ENCODE results near the gene AIFM2. TPM values are rescaled to one million over a fixed set of nuclear protein-coding genes. Genes with fewer than 3 reads are reported as not detected.
A peak's percentile ranks its signal among the peaks of the same experiment; 100 is the strongest.

The AIFM2 gene
- total RNA-seq, 4 donors from 2014 or later = 3.3 to 10.0 (median 6.7) TPM

DNA sequence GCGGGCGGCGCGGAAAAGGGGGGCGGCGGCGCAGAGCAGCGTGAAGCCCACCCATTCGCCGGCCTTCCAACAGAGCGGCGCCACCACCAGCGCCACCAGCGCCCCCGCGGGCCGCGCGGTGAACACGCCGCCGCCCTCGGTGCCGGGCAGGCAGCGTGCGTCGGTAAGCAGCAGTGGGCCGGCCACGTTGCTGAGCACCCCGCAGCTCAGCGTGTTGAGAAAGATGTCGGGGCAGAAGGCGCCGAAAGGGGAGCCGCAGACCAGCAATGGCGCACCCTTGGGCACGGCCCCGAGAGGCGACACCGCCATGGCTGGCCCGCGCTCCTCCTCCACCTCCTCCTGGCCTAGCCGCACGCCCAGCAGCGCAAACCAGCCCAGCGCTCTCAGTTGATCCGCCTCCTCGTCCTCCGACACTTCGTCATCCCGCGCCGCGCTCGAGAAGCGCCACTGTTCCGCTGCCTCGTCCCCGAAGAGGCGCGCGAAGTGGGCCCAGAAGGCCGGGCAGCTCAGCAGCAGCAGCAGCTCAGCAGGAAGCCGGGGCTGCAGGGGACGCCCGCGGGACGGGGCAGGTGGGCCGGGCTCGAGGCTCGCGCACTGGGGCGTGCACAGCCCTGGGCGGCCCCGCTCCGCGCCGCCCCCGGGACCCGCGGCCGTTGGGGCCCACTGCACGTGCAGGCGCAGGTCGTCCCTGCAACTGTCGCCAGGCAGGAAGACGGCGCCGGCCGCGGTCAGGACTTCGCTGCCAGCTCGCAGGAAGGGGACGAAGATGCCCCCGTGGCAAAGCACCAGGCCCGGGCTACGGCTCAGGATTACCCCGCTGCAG lies 13.3 kb upstream of the AIFM2 start:
- TF ChIP-seq POLR2AphosphoS5 (IDR thresholded peaks at IDR 0.05) (peak in 2 of 3 donors; percentile 11 to 13), POLR2A (IDR thresholded peaks at IDR 0.05) (no peak), EP300 (IDR thresholded peaks at IDR 0.05) (no peak)
- TF ChIP-seq, protein P1, sequence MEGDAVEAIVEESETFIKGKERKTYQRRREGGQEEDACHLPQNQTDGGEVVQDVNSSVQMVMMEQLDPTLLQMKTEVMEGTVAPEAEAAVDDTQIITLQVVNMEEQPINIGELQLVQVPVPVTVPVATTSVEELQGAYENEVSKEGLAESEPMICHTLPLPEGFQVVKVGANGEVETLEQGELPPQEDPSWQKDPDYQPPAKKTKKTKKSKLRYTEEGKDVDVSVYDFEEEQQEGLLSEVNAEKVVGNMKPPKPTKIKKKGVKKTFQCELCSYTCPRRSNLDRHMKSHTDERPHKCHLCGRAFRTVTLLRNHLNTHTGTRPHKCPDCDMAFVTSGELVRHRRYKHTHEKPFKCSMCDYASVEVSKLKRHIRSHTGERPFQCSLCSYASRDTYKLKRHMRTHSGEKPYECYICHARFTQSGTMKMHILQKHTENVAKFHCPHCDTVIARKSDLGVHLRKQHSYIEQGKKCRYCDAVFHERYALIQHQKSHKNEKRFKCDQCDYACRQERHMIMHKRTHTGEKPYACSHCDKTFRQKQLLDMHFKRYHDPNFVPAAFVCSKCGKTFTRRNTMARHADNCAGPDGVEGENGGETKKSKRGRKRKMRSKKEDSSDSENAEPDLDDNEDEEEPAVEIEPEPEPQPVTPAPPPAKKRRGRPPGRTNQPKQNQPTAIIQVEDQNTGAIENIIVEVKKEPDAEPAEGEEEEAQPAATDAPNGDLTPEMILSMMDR (IDR thresholded peaks at IDR 0.05) = peak; percentile 48 to 72
- H3K27ac ChIP-seq = peak overlapping the region; percentile 98
- peaks cover 15% of the 10 kb centered on the region for H3K36me3 ChIP-seq
- WGBS = 0% methylated on average over 14 of the region's 98 CpGs
- no peaks in the 10 kb centered on the region for H3K27me3 ChIP-seq
- peak overlapping the region; percentile 91 for H3K4me3 ChIP-seq
- H3K9me3 ChIP-seq = no peaks in the 10 kb centered on the region
- DNase-seq (ENCODE audit: low spot score in 2 of 2) = peak; percentile 85 to 86
- H3K4me1 ChIP-seq = peaks cover 39% of the 10 kb centered on the region

GRCh38 chr10:70145166-70145665 lies 12.6 kb upstream of the AIFM2 start:
- 2% methylated on average over 20 of the region's 28 CpGs for WGBS
- DNase-seq (ENCODE audit: low spot score in 2 of 2) = peak; percentile 79 to 80
- H3K4me3 ChIP-seq = peak overlapping the region; percentile 91
- no peaks in the 10 kb centered on the region for H3K27me3 ChIP-seq
- peak overlapping the region; percentile 98 for H3K27ac ChIP-seq
- peaks cover 8% of the 10 kb centered on the region for H3K36me3 ChIP-seq
- H3K4me1 ChIP-seq = peaks cover 39% of the 10 kb centered on the region
- H3K9me3 ChIP-seq = no peaks in the 10 kb centered on the region
- TF ChIP-seq POLR2AphosphoS5 (IDR thresholded peaks at IDR 0.05) (no peak), EP300 (IDR thresholded peaks at IDR 0.05) (no peak), POLR2A (IDR thresholded peaks at IDR 0.05) (no peak)

DNA sequence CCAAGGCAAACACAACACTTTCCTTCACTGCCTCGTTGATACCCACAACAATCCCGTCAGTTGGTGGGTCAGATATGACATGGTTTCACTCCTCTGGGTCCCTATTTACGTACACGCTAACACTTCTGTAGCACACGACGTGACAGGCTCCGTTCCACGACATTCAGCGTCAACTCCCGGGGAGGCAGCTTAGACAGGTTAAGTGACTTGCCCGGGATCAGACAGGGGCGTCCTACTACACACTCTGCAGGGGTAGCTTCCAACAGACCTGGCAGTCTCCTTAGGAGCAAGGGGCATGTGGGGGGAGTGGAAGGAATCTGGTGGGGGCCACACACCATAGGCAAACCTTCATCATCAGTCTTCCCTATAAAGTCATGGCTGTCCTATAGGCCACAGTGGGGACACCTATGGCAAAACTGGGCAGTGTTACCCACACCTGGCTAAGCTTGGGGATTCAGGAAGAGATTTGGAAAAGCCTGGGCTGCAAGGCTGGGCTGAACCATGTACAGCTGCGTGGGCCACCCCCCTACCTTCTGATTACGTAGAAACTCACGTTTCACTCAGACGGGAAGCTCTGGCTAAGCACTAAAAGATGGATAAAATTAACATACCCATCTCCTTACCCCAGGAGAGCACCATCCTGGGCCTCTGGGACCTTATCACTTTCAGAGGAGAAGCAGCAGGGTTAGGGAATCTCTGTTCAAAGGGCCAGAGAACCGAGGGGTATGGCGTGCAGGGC lies 11.9 kb upstream of the AIFM2 start:
- peak overlapping the region; percentile 91 for H3K4me3 ChIP-seq
- H3K4me1 ChIP-seq = peaks cover 40% of the 10 kb centered on the region
- no peak for TF ChIP-seq EP300 (IDR thresholded peaks at IDR 0.05)
- no peak for TF ChIP-seq POLR2AphosphoS5 (IDR thresholded peaks at IDR 0.05)
- TF ChIP-seq, protein P1 (IDR thresholded peaks at IDR 0.05) = no peak
- TF ChIP-seq POLR2A (IDR thresholded peaks at IDR 0.05) = no peak
- H3K9me3 ChIP-seq = no peaks in the 10 kb centered on the region
- H3K36me3 ChIP-seq = peaks cover 9% of the 10 kb centered on the region
- peak overlapping the region; percentile 98 for H3K27ac ChIP-seq
- DNase-seq (ENCODE audit: low spot score in 2 of 2) = peak in 1 of 2 donors; percentile 73
- WGBS = 72% methylated on average over 18 of the region's 18 CpGs
- no peaks in the 10 kb centered on the region for H3K27me3 ChIP-seq

DNA sequence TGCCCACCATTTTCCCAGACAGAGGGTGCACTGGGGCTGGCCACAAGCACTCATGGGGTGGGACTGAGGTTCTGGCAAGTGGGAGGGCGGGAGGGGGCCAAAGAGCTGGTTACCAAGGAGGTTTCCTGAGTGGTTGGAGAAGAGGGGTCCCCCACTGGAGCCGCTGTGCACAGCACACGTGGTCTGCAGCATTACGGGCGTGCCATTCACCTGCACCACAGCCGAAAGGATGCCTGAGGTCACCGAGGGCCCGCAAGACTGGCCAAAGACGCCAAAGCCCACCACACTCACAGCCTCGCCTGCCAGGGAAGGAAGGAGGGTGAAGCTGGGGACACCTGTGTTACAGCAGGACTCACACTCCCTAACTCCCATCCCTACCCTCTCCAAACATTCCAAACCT lies 9.9 kb upstream of the AIFM2 start:
- Histone ChIP-seq H3K36me3 (peaks cover 8% of the 10 kb centered on the region), H3K27ac (no peak overlapping the region), H3K4me1 (peaks cover 58% of the 10 kb centered on the region), H3K4me3 (no peak overlapping the region), H3K9me3 (no peaks in the 10 kb centered on the region), H3K27me3 (no peaks in the 10 kb centered on the region)
- DNase-seq (ENCODE audit: low spot score in 2 of 2) = peak in 1 of 2 donors; percentile 58
- WGBS = 92% methylated on average over 9 of the region's 10 CpGs
- TF ChIP-seq POLR2A (IDR thresholded peaks at IDR 0.05) (no peak), POLR2AphosphoS5 (IDR thresholded peaks at IDR 0.05) (no peak), EP300 (IDR thresholded peaks at IDR 0.05) (no peak)
- TF ChIP-seq, protein P1 (IDR thresholded peaks at IDR 0.05) = no peak

DNA sequence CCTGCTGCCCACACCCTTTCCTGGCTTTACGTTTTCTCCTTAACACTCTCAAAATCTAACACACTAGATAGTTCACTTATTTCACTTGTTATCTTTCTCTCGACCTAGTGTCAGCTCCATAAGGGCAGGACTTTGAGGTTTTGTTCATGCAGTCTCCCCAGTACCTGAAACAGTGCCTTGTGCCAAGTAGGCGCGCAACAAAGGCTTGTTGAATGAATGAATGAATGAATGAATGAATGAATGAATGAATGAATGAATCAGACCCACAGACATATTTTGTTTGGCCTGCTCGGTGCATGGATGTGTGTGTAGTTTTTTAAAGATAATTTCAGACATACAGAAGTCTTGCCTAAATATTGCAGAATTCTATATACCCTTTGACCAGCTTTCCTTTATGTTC lies 7.7 kb upstream of the AIFM2 start:
- H3K4me3 ChIP-seq = no peak overlapping the region
- no peaks in the 10 kb centered on the region for H3K9me3 ChIP-seq
- peaks cover 41% of the 10 kb centered on the region for H3K4me1 ChIP-seq
- no peak for DNase-seq (ENCODE audit: low spot score in 2 of 2)
- TF ChIP-seq EP300 (IDR thresholded peaks at IDR 0.05) (no peak), POLR2AphosphoS5 (IDR thresholded peaks at IDR 0.05) (no peak), POLR2A (IDR thresholded peaks at IDR 0.05) (no peak)
- TF ChIP-seq, protein P1 (IDR thresholded peaks at IDR 0.05) = no peak
- no peak overlapping the region for H3K27ac ChIP-seq
- WGBS = 89% methylated on average over 5 of the region's 5 CpGs
- H3K36me3 ChIP-seq = peaks cover 8% of the 10 kb centered on the region
- no peaks in the 10 kb centered on the region for H3K27me3 ChIP-seq
